Muscle layer of colon (tissue), 2 donors: ENCODE data around the gene NR3C1.

Source experiments
- H3K27ac ChIP-seq: one replicate; pipeline ENCODE4 v1.7.0; 2013; ENCODE audit warnings: low read depth, mild to moderate bottlenecking, low read length, moderate library complexity
- H3K27me3 ChIP-seq, 2 donors: one replicate each; pipeline ENCODE4 v1.7.0; 2013; ENCODE audit warnings: low read length in 2 of 2, mild to moderate bottlenecking in 2 of 2; ENCODE audit not compliant: insufficient read depth in 2 of 2, control insufficient read depth in 1 of 2
- H3K36me3 ChIP-seq: one replicate; pipeline ENCODE4 v1.7.0; 2013; ENCODE audit warnings: mild to moderate bottlenecking, low read length; ENCODE audit not compliant: insufficient read depth
- H3K4me1 ChIP-seq: one replicate; pipeline ENCODE4 v1.7.0; 2013; ENCODE audit warnings: mild to moderate bottlenecking, low read length; ENCODE audit not compliant: insufficient read depth
- H3K4me3 ChIP-seq, 2 donors: one replicate each; pipeline ENCODE4 v1.7.0; 2013; ENCODE audit warnings: low read length in 2 of 2, low read depth in 1 of 2, mild to moderate bottlenecking in 1 of 2, moderate library complexity in 1 of 2
- H3K9ac ChIP-seq: one replicate; pipeline ENCODE4 v1.7.0; 2013; ENCODE audit warnings: low read length
- H3K9me3 ChIP-seq: one replicate; pipeline ENCODE4 v1.7.0; 2013; ENCODE audit warnings: mild to moderate bottlenecking, low read length
- donor health status: abdominal sarcoma.
- donor health status: Adenocarcinoma of cecum.

NR3C1 gene

DNA sequence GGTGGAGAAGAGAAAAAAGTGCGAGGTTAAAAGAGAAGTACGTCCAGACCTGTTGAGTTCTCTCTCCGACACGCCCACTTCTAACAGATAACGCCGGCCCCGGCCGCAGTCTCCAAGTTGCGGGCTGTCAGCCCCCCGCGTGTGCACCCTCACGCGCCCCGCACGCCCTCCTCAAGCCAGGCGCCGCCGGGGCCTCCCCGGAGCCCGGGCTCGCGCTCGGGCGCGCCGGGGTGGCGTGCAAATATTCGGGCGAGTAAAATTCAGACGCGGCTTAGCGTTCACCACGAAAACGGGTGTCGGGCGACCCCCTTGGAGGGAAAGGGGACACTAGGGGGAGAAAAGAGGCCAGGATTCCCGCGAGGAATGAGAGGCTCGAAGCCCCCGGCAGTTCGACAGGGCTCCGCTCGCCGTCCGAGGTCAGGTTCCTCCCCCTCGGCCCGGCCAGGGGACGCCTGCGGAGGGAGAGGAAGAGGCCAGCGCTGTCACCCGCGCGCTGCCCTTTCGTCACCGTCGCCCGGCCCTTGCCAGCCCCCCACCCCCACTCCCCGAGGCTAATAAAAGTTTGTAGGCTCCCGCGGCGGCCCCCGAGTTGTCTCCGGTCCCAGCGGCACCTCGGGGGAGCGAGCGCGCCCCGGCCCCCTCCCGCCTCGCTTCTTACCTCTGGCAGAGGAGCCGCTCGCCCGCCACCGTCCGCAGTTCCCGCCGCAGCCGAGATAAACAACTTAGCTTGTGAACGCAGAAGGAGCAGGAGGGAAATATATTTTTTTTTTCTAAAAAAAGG is 743 bp downstream of the NR3C1 start:
- Histone ChIP-seq H3K36me3 (peaks cover 10% of the 10 kb centered on the region), H3K9me3 (no peaks in the 10 kb centered on the region), H3K4me1 (peaks cover 20% of the 10 kb centered on the region), H3K9ac (peak overlapping the region; percentile 60), H3K27me3 (no peaks in the 10 kb centered on the region), H3K27ac (peak overlapping the region; percentile 95), H3K4me3 (peak overlapping the region; percentile 83 to 100)

- peaks cover 22% of the 10 kb centered on the region for H3K4me1 ChIP-seq
- H3K27me3 ChIP-seq = no peaks in the 10 kb centered on the region
- peak overlapping the region; percentile 83 to 100 for H3K4me3 ChIP-seq
- H3K36me3 ChIP-seq = peaks cover 10% of the 10 kb centered on the region
- H3K9ac ChIP-seq = peak overlapping the region; percentile 60
- H3K9me3 ChIP-seq = no peaks in the 10 kb centered on the region
- peak overlapping the region; percentile 95 for H3K27ac ChIP-seq
Measured at GRCh38 chr5:143402017-143402552, 1.4 kb downstream of the NR3C1 start.

GRCh38 chr5:143401227-143402016 is 2.1 kb downstream of the NR3C1 start:
- peak overlapping the region; percentile 83 to 100 for H3K4me3 ChIP-seq
- peak overlapping the region; percentile 60 for H3K9ac ChIP-seq
- H3K27me3 ChIP-seq = no peaks in the 10 kb centered on the region
- H3K27ac ChIP-seq = no peak overlapping the region
- H3K9me3 ChIP-seq = no peaks in the 10 kb centered on the region
- peaks cover 10% of the 10 kb centered on the region for H3K36me3 ChIP-seq
- peaks cover 29% of the 10 kb centered on the region for H3K4me1 ChIP-seq

GRCh38 chr5:143400541-143401226 is 2.8 kb downstream of the NR3C1 start:
- Histone ChIP-seq H3K9me3 (no peaks in the 10 kb centered on the region), H3K9ac (peak overlapping the region; percentile 4), H3K27me3 (no peaks in the 10 kb centered on the region), H3K4me1 (peaks cover 32% of the 10 kb centered on the region), H3K27ac (peak overlapping the region; percentile 4), H3K36me3 (peaks cover 10% of the 10 kb centered on the region), H3K4me3 (peak overlapping the region in 1 of 2 donors; percentile 83)

DNA sequence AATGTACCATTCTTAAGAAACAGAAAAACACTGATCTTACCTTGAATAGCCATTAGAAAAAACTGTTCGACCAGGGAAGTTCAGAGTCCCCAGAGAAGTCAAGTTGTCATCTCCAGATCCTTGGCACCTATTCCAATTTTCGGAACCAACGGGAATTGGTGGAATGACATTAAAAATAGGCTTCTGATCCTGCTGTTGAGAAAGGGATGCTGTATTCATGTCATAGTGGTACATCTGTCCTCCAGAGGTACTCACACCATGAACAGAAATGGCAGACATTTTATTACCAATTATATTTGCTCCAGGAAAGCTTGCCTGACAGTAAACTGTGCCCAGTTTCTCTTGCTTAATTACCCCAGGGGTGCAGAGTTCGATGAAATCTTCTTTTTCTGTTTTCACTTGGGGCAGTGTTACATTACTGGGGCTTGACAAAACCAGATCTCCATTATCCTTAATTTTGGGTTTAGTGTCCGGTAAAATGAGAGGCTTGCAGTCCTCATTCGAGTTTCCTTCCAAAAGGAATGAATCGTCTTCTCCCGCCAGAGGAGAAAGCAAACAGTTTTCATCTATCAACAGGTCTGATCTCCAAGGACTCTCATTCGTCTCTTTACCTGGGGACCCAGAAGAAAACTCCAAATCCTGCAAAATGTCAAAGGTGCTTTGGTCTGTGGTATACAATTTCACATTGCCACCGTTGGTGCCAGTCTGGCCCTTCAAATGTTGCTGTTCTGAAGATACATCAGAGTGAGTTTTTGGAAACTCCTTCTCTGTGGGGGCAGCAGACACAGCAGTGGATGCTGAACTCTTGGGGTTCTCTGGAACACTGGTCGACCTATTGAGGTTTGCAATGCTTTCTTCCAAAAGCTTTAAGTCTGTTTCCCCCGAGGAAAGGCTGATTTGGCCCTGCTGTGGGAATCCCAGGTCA is 3.6 kb downstream of the NR3C1 start:
- Histone ChIP-seq H3K4me1 (peaks cover 40% of the 10 kb centered on the region), H3K9ac (peak overlapping the region; percentile 4), H3K9me3 (no peaks in the 10 kb centered on the region), H3K4me3 (peak overlapping the region; percentile 21 to 83), H3K27me3 (no peaks in the 10 kb centered on the region), H3K36me3 (peaks cover 10% of the 10 kb centered on the region), H3K27ac (peak overlapping the region; percentile 4)

- Histone ChIP-seq H3K36me3 (peaks cover 10% of the 10 kb centered on the region), H3K27ac (no peak overlapping the region), H3K9me3 (no peaks in the 10 kb centered on the region), H3K4me3 (peak overlapping the region; percentile 20 to 83), H3K4me1 (peaks cover 45% of the 10 kb centered on the region), H3K27me3 (no peaks in the 10 kb centered on the region), H3K9ac (no peak overlapping the region)
Measured at GRCh38 chr5:143398451-143399237, 4.8 kb downstream of the NR3C1 start.

DNA sequence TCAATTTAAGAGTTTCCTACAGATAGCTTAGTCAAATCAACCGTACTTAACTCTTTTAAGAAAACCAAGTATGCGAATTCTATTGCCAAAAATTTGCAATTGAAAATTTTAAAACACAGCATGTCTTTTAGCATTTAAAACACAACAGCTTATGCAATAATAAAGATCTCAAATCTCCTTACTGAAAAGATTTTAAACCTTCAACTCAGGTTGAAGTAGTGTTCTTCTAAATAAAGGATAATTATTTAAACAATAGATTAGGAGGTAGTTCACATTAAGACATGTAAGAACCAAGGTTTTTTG is 5.5 kb downstream of the NR3C1 start:
- no peak overlapping the region for H3K9ac ChIP-seq
- peaks cover 10% of the 10 kb centered on the region for H3K36me3 ChIP-seq
- H3K27ac ChIP-seq = no peak overlapping the region
- H3K9me3 ChIP-seq = no peaks in the 10 kb centered on the region
- peaks cover 45% of the 10 kb centered on the region for H3K4me1 ChIP-seq
- no peaks in the 10 kb centered on the region for H3K27me3 ChIP-seq
- H3K4me3 ChIP-seq = no peak overlapping the region

GRCh38 chr5:143397302-143398052 is 6.0 kb downstream of the NR3C1 start:
- Histone ChIP-seq H3K9me3 (no peaks in the 10 kb centered on the region), H3K27ac (no peak overlapping the region), H3K4me3 (no peak overlapping the region), H3K36me3 (peaks cover 10% of the 10 kb centered on the region), H3K4me1 (peaks cover 45% of the 10 kb centered on the region), H3K27me3 (no peaks in the 10 kb centered on the region), H3K9ac (no peak overlapping the region)

GRCh38 chr5:143396353-143396940 is 7.0 kb downstream of the NR3C1 start:
- Histone ChIP-seq H3K9ac (no peak overlapping the region), H3K36me3 (peaks cover 10% of the 10 kb centered on the region), H3K4me1 (peaks cover 49% of the 10 kb centered on the region), H3K27ac (no peak overlapping the region), H3K4me3 (no peak overlapping the region), H3K9me3 (no peaks in the 10 kb centered on the region), H3K27me3 (no peaks in the 10 kb centered on the region)
